Gastroesophageal sphincter (tissue), 3 donors: Measurements from ENCODE around the gene SCN8A.

Experiments used
- POLR2A ChIP-seq, 2 donors: fragments of 450-650 bp; IDR thresholded peaks; one replicate each; pipeline ENCODE4 v1.6.1; 2017; ENCODE audit warnings: antibody characterized with exemption in 2 of 2, mild to moderate bottlenecking in 2 of 2, moderate library complexity in 1 of 2
- TF ChIP-seq, protein P1 (sequence below), 4 experiments: fragments of 200-600 bp in 2 of 4; fragments of 450-650 bp in 2 of 4; sonication (generic) in 1 of 4; IDR thresholded peaks; one replicate each; pipeline ENCODE4 v1.5.1; 2017 to 2019; ENCODE audit warnings: antibody characterized with exemption in 4 of 4, mild to moderate bottlenecking in 2 of 4, moderate library complexity in 2 of 4

GRCh38 chr12:51855586-51856428 lies 264.8 kb downstream of the SCN8A start:
- TF ChIP-seq, protein P1, sequence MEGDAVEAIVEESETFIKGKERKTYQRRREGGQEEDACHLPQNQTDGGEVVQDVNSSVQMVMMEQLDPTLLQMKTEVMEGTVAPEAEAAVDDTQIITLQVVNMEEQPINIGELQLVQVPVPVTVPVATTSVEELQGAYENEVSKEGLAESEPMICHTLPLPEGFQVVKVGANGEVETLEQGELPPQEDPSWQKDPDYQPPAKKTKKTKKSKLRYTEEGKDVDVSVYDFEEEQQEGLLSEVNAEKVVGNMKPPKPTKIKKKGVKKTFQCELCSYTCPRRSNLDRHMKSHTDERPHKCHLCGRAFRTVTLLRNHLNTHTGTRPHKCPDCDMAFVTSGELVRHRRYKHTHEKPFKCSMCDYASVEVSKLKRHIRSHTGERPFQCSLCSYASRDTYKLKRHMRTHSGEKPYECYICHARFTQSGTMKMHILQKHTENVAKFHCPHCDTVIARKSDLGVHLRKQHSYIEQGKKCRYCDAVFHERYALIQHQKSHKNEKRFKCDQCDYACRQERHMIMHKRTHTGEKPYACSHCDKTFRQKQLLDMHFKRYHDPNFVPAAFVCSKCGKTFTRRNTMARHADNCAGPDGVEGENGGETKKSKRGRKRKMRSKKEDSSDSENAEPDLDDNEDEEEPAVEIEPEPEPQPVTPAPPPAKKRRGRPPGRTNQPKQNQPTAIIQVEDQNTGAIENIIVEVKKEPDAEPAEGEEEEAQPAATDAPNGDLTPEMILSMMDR (IDR thresholded peaks at IDR 0.05) = no peak
- TF ChIP-seq POLR2A (IDR thresholded peaks at IDR 0.05) = no peak
